Neural cell (in vitro differentiated cells): ENCODE measurements around the gene TMEM250.

ENCODE experiments used
- CTCF ChIP-seq: fragments of 450-650 bp; IDR thresholded peaks from 2 replicates; pipeline ENCODE4 v1.5.1; 2014; ENCODE audit warnings: antibody characterized with exemption, mild to moderate bottlenecking, moderate library complexity; ENCODE audit not compliant: poor library complexity, severe bottlenecking
- EP300 ChIP-seq: fragments of 450-650 bp; conservative IDR thresholded peaks from 2 replicates; pipeline ENCODE4 v1.6.1; 2014; ENCODE audit warnings: antibody characterized with exemption, mild to moderate bottlenecking, moderate library complexity; ENCODE audit not compliant: poor library complexity, severe bottlenecking
- POLR2AphosphoS5 ChIP-seq: IDR thresholded peaks from 2 replicates; pipeline ENCODE4 v1.6.1; 2012

DNA sequence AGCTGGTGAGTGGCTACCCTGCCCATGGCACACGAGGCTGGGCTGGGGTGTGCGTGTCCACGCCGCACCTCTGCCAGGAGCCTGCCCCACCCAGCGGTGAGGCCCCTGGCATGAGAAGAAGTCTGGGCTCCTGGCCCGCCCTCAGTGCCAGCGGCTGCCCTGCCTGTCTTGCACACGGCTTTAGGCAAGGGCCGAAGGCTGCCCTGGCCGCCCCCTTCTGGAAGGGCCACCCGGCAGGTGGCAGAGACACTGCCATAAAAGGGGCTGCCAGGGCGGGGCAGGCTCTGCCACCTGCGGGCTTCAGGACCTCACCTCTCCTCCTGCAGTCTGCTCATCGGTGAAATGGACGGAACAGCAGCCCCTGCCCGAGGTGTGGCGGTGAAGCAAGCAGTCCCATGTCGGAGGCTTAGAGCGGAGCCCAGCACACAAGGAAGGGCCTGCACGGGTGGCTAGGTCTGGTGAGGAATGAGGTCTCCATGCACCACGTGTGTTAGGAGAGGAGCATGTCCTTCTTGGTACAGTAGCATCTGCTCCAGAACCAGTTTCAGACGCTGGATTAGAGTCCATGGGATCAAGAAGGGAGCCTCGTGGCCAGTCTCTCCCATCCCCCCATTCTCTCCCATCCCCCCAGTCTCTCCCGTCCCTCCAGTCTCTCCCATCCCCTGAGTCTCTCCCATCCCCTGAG, 34.8 kb upstream of the TMEM250 start:
- TF ChIP-seq POLR2AphosphoS5, result no peak
- TF ChIP-seq EP300, result no peak
- TF ChIP-seq CTCF, result no peak
